Heart right ventricle (tissue), 16 donors: ENCODE results near the gene TPI1. TPM values are rescaled to one million over a fixed set of nuclear protein-coding genes. Genes with fewer than 3 reads are reported as not detected.
A peak's percentile ranks its signal among the peaks of the same experiment; 100 is the strongest.

ENCODE experiments used
- ATAC-seq, 8 donors: fragments of 200-7000 bp; cut with Tn5 transposase; one replicate each; pipeline ENCODE4 v1.9.1; 2020; ENCODE audit warnings: mild to moderate bottlenecking in 8 of 8, moderate library complexity in 8 of 8, moderate number of reproducible peaks in 1 of 8
- DNase-seq, 2 donors: peaks; one replicate each; pipeline ENCODE4 v3.0.0-alpha.2; 2020
- H3K27ac ChIP-seq, 10 donors: fragments of 200-600 bp; sonication (generic) in 2 of 10; one replicate each; pipeline versions ENCODE4 v1.5.0 to v1.8.0; 2020 to 2022; ENCODE audit warnings: mild to moderate bottlenecking in 3 of 10
- H3K27me3 ChIP-seq, 7 donors: fragments of 200-600 bp; one replicate each; pipeline ENCODE4 v1.8.0; 2021 to 2022; ENCODE audit warnings: mild to moderate bottlenecking in 2 of 7
- H3K36me3 ChIP-seq, 9 donors: fragments of 200-600 bp; sonication (generic) in 1 of 9; one replicate each; pipeline versions ENCODE4 v1.5.0 to v1.8.0; 2020 to 2022; ENCODE audit warnings: mild to moderate bottlenecking in 2 of 9
- H3K4me1 ChIP-seq, 9 donors: fragments of 200-600 bp; sonication (generic) in 1 of 9; one replicate each; pipeline versions ENCODE4 v1.5.0 to v1.8.0; 2020 to 2022; ENCODE audit warnings: mild to moderate bottlenecking in 4 of 9
- H3K4me3 ChIP-seq, 10 donors: fragments of 200-600 bp; sonication (generic) in 2 of 10; one replicate each; pipeline versions ENCODE4 v1.5.0 to v1.8.0; 2020 to 2022; ENCODE audit warnings: mild to moderate bottlenecking in 7 of 10, moderate library complexity in 2 of 10
- H3K9me3 ChIP-seq, 11 donors: fragments of 200-600 bp in 10 of 11; sonication (generic) in 2 of 11; one replicate each; pipeline versions ENCODE4 v1.5.0 to v1.8.0; 2013 to 2022; ENCODE audit warnings: mild to moderate bottlenecking in 2 of 11, control low read depth in 1 of 11, moderate library complexity in 1 of 11
- CTCF ChIP-seq, 9 donors: fragments of 200-600 bp; sonication (generic) in 2 of 9; IDR thresholded peaks; one replicate each; pipeline versions ENCODE4 v1.5.0 to v1.8.0; 2021 to 2022; ENCODE audit warnings: antibody characterized with exemption in 9 of 9, mild to moderate bottlenecking in 5 of 9, moderate library complexity in 1 of 9
- WGBS, 2 donors: extraction: QIAGEN DNeasy Blood & Tissue Kit; methylation state at CpG; one replicate each; pipeline ENCODE4 v1.1.7; 2013; ENCODE audit warnings: inconsistent platforms in 1 of 2; 5-methylcytosine and 5-hydroxymethylcytosine counted together
- intact Hi-C, 10 donors: fragments of 100-400 bp; cut with DNase I; formaldehyde crosslinking; loops; one replicate each; pipeline versions ENCODE4 v1.11.1 to v1.14.2; 2022
- polyA plus RNA-seq, 2 donors: library from polyadenylated mRNA; stranded (reverse); fragments of 200-250 nt; gene quantifications; one replicate each; pipeline ENCODE4 v1.2.3, GENCODE V29; 2013
- total RNA-seq, 10 donors: library from RNA; stranded (reverse); fragmentation: NEBNext Ultra II Directional in 3 of 10; extraction: Animal tissue kit (Norgen Biotek cat#: 25700) in 3 of 10; gene quantifications; one replicate each; pipeline versions ENCODE4 v1.2.1 to v1.2.4, GENCODE V29; 2021 to 2023
- donor health status: Arrhythmogenic right ventricular cardiomyopathy.
- donor health status: ischemic (EF 13 %, LVEDD 7.1; RV severe dilation, severe dysfunction).
- donor health status: healthy with polysubstance abuse.
- donor health status: DM: no; HTN: yes; CAD: no.
- donor health status: DM: no; HTN: no; CAD: no.
- donor health status: ischemic (EF 25% LVEDD 6.9; RV normal size, moderate dysfunction).
- donor health status: ischemic (EF 25% LVEDD 5.7; RV mildly dilated, moderate dysfunction).
- donor health status: healthy.
- donor health status: DM: yes; HTN: yes; CAD: no.
- donor health status: Ischemic cardiomyopathy.
- donor health status: ischemic (EF 35%, LVEDD 5.7; RV mildly dilated, moderate dysfunction).
- donor health status: nonischemic (EF 11% LVEDD 7.7; RV severe dilation, severe dysfunction).
- donor health status: DM: yes; HTN: yes; CAD: no.
- donor health status: PGD.
- donor health status: ischemic (EF 29% LVEDD 5.4; RV normal size, mild dysfunction).
- donor health status: nonischemic (EF 23%, LVEDD 6.1; RV moderate dilation, normal function).

Gene TPI1
- total and polyA plus RNA-seq, 12 donors: 367 to 1,432 (median 839) TPM

GRCh38 chr12:6837370-6838060 is 29.8 kb upstream of the TPI1 start:
- ATAC-seq (no peak), DNase-seq (no peak)
- H3K4me3 ChIP-seq: no peak overlapping the region
- H3K36me3 ChIP-seq: peaks cover 0 to 76% (median 20%) of the 10 kb centered on the region in 9 donors
- 94 to 95% methylated on average over 26 of the region's 26 CpGs for WGBS, 2 donors
- no peaks in the 10 kb centered on the region for H3K27me3 ChIP-seq
- no peak for TF ChIP-seq CTCF (IDR thresholded peaks at IDR 0.05)
- no peaks in the 10 kb centered on the region for H3K9me3 ChIP-seq
- peaks cover 0 to 54% (median 6%) of the 10 kb centered on the region in 9 donors for H3K4me1 ChIP-seq
- H3K27ac ChIP-seq: no peak overlapping the region
- intact Hi-C loops: no loop called here

- ATAC-seq (peak in 1 of 8 donors; percentile 3), DNase-seq (no peak)
- no peak for TF ChIP-seq CTCF (IDR thresholded peaks at IDR 0.05)
- H3K27ac ChIP-seq: no peak overlapping the region
- H3K4me1 ChIP-seq: peaks cover 0 to 51% (median 6%) of the 10 kb centered on the region in 9 donors
- no peak overlapping the region for H3K4me3 ChIP-seq
- H3K27me3 ChIP-seq: no peaks in the 10 kb centered on the region
- H3K9me3 ChIP-seq: no peaks in the 10 kb centered on the region
- H3K36me3 ChIP-seq: peaks cover 0 to 82% (median 20%) of the 10 kb centered on the region in 9 donors
- intact Hi-C loops: no loop called here
- 93 to 95% methylated on average over 16 of the region's 16 CpGs for WGBS, 2 donors
These were observed 28.5 kb upstream of the TPI1 start for GRCh38 chr12:6838854-6839253.

GRCh38 chr12:6839482-6840201 is 27.7 kb upstream of the TPI1 start:
- WGBS, 2 donors: 82 to 87% methylated on average over 10 of the region's 10 CpGs
- Histone ChIP-seq H3K4me3 (no peak overlapping the region), H3K36me3 (peaks cover 0 to 82% (median 23%) of the 10 kb centered on the region in 9 donors), H3K9me3 (no peaks in the 10 kb centered on the region), H3K27ac (peak overlapping the region in 2 of 10 donors; percentile 56 to 67), H3K27me3 (no peaks in the 10 kb centered on the region), H3K4me1 (peaks cover 0 to 45% (median 6%) of the 10 kb centered on the region in 9 donors)
- intact Hi-C loops: no loop called here
- ATAC-seq (peak in 2 of 8 donors; percentile 1), DNase-seq (no peak)
- no peak for TF ChIP-seq CTCF (IDR thresholded peaks at IDR 0.05)

GRCh38 chr12:6840330-6840729 is 27.0 kb upstream of the TPI1 start:
- H3K27ac ChIP-seq: peak overlapping the region in 3 of 10 donors; percentile 56 to 67 (median 56)
- DNase-seq: no peak

More at GRCh38 chr12:6840330-6840729, 27.0 kb upstream of the TPI1 start:
- no peak overlapping the region for H3K4me3 ChIP-seq
- peak in 5 of 8 donors; percentile 1 to 20 (median 7) for ATAC-seq
- H3K4me1 ChIP-seq: peaks cover 0 to 38% (median 0%) of the 10 kb centered on the region in 9 donors
- intact Hi-C loops: no loop called here
- H3K9me3 ChIP-seq: no peaks in the 10 kb centered on the region
- no peak for TF ChIP-seq CTCF (IDR thresholded peaks at IDR 0.05)
- no peaks in the 10 kb centered on the region for H3K27me3 ChIP-seq
- H3K36me3 ChIP-seq: peaks cover 0 to 83% (median 30%) of the 10 kb centered on the region in 9 donors
- WGBS, 2 donors: 42 to 47% methylated on average over 1 of the region's 1 CpG
